Panc1 (cell line): ENCODE measurements around the gene HARBI1. TPM values are rescaled to one million over a fixed set of nuclear protein-coding genes. Genes with fewer than 3 reads are reported as not detected.

ENCODE experiments used
- ATAC-seq: fragments of 200-7000 bp; cut with Tn5 transposase; 2 replicates; pipeline ENCODE4 v1.9.1; 2020; ENCODE audit warnings: mild to moderate bottlenecking, moderate library complexity
- BruUV-seq: library from RNA; stranded (reverse); fragments of 400-500 nt; replicated peaks from 2 replicates; lab custom pipeline; 2021; lab: Mats Ljungman, UMichigan
- CTCF ChIA-PET: fragments of 300-600 bp; sonication (Branson Sonifier 250); formaldehyde crosslinking; loops from one replicate; lab custom pipeline; 2022; ENCODE audit warnings: antibody characterized with exemption; lab: Charles Lee
- POLR2A ChIA-PET: fragments of 300-600 bp; sonication (Branson Sonifier 250); formaldehyde crosslinking; loops from one replicate; lab custom pipeline; 2022; ENCODE audit warnings: antibody characterized with exemption; lab: Charles Lee
- DNase-seq: peaks from one replicate; pipeline ENCODE4 v3.0.0-alpha.2; 2010; ENCODE audit warnings: low read depth, low spot score
- H3K27ac ChIP-seq: 2 replicates; pipeline ENCODE4 v1.5.1; 2011; ENCODE audit warnings: mild to moderate bottlenecking, low read length, inconsistent platforms
- H3K27me3 ChIP-seq: fragments of 200-500 bp; sonication (Bioruptor generic); 2 replicates; pipeline ENCODE4 v1.6.0; 2014; ENCODE audit warnings: low read length, inconsistent platforms; ENCODE audit not compliant: control insufficient read depth, insufficient read depth
- H3K36me3 ChIP-seq: fragments of 200-500 bp; sonication (Bioruptor generic); 2 replicates; pipeline ENCODE4 v1.5.1; 2014; ENCODE audit warnings: inconsistent platforms, mild to moderate bottlenecking, low read length, moderate library complexity; ENCODE audit not compliant: control insufficient read depth, insufficient read depth
- H3K4me1 ChIP-seq: 2 replicates; pipeline ENCODE4 v1.5.1; 2011; ENCODE audit warnings: inconsistent platforms, mild to moderate bottlenecking, low read length, moderate library complexity; ENCODE audit not compliant: control insufficient read depth, insufficient read depth
- H3K4me3 ChIP-seq, 2 experiments: 2 replicates each; pipeline ENCODE4 v1.5.1; 2011 to 2012; ENCODE audit warnings: low read depth in 2 of 2, low read length in 2 of 2, mild to moderate bottlenecking in 2 of 2, inconsistent platforms in 1 of 2, moderate library complexity in 1 of 2
- H3K9me3 ChIP-seq: fragments of 200-500 bp; sonication (Bioruptor generic); 2 replicates; pipeline ENCODE4 v1.5.1; 2014; ENCODE audit warnings: low read depth, mild to moderate bottlenecking, inconsistent platforms, low read length, moderate library complexity; ENCODE audit not compliant: control insufficient read depth, insufficient read depth
- POLR2AphosphoS5 ChIP-seq: IDR thresholded peaks from 2 replicates; pipeline ENCODE4 v1.6.1; 2012; ENCODE audit warnings: mild to moderate bottlenecking, low read depth, low read length, moderate library complexity
- SIN3A ChIP-seq: IDR thresholded peaks from 2 replicates; pipeline ENCODE4 v1.6.1; 2012; ENCODE audit warnings: low read depth, mild to moderate bottlenecking, low read length, moderate library complexity, borderline replicate concordance; ENCODE audit not compliant: insufficient read depth
- TCF7L2 ChIP-seq: IDR thresholded peaks from 2 replicates; pipeline ENCODE4 v1.6.1; 2011; ENCODE audit warnings: mild to moderate bottlenecking, low read depth, low read length, inconsistent platforms
- in situ Hi-C: cut with HindIII; loops from 2 replicates; pipeline ENCODE4 v1.10.0; 2016; ENCODE audit warnings: low sequenced_read_pairs, low pct_unique_long_range_greater_than_20kb
- intact Hi-C: fragments of 100-400 bp; cut with micrococcal nuclease; formaldehyde crosslinking; loops from one replicate; pipeline ENCODE4 v1.10.0; 2022; ENCODE audit not compliant: unreplicated experiment
- total RNA-seq: library from RNA; stranded (reverse); gene quantifications from one replicate; pipeline ENCODE4 v1.2.1, GENCODE V29; 2021; ENCODE audit not compliant: unreplicated experiment
- TF ChIP-seq, protein P1 (sequence below): fragments of 450-650 bp; IDR thresholded peaks from 2 replicates; pipeline ENCODE4 v1.5.1; 2017; ENCODE audit warnings: mild to moderate bottlenecking
- TF ChIP-seq, protein P2 (sequence below), 2 experiments: IDR thresholded peaks; 2 replicates each; pipeline ENCODE4 v1.6.1; 2011 to 2012; ENCODE audit warnings: low read depth in 2 of 2, control low read depth in 1 of 2, low read length in 1 of 2, mild to moderate bottlenecking in 1 of 2, moderate library complexity in 1 of 2; ENCODE audit not compliant: insufficient read depth in 1 of 2

HARBI1 gene
- total RNA-seq, 1 experiment from 2014 or later = 6.4 TPM

DNA sequence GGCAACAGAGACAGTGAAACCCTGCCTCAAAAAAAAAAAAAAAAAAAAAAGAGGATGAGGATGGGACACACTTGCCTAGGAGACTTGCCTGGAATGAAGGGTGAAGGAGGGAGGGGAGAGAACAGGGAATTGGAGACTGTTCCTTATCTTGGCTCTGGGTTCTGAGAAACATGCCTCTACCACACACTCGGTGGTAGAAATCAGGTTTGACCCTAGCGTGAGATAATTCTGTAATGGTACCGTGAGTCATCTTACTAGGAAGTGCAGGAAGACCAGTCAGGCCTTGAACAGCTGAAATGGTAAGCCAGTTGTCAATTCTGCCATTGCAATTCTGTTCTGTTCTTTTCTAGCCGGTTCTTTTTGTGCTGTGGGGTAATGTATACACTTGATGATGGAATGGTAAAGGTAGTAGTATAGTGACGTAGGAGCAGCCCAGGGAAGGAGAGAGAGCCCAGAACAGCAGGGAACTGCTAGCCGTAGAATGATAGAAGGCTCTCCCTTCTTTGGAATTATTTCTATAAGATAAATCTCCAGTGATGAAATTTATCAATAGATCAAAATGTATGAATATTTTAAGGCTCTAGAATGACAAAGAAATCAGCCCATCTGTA lies 19.3 kb downstream of the HARBI1 start:
- DNase-seq (no peak), ATAC-seq (no peak)
- POLR2A ChIA-PET = no interaction called here
- H3K27ac ChIP-seq = no peak overlapping the region
- BruUV-seq = no TSS peak
- TF ChIP-seq POLR2AphosphoS5 (no peak), SIN3A (no peak), TCF7L2 (no peak)
- TF ChIP-seq, protein P1, sequence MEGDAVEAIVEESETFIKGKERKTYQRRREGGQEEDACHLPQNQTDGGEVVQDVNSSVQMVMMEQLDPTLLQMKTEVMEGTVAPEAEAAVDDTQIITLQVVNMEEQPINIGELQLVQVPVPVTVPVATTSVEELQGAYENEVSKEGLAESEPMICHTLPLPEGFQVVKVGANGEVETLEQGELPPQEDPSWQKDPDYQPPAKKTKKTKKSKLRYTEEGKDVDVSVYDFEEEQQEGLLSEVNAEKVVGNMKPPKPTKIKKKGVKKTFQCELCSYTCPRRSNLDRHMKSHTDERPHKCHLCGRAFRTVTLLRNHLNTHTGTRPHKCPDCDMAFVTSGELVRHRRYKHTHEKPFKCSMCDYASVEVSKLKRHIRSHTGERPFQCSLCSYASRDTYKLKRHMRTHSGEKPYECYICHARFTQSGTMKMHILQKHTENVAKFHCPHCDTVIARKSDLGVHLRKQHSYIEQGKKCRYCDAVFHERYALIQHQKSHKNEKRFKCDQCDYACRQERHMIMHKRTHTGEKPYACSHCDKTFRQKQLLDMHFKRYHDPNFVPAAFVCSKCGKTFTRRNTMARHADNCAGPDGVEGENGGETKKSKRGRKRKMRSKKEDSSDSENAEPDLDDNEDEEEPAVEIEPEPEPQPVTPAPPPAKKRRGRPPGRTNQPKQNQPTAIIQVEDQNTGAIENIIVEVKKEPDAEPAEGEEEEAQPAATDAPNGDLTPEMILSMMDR = no peak
- TF ChIP-seq, protein P2, sequence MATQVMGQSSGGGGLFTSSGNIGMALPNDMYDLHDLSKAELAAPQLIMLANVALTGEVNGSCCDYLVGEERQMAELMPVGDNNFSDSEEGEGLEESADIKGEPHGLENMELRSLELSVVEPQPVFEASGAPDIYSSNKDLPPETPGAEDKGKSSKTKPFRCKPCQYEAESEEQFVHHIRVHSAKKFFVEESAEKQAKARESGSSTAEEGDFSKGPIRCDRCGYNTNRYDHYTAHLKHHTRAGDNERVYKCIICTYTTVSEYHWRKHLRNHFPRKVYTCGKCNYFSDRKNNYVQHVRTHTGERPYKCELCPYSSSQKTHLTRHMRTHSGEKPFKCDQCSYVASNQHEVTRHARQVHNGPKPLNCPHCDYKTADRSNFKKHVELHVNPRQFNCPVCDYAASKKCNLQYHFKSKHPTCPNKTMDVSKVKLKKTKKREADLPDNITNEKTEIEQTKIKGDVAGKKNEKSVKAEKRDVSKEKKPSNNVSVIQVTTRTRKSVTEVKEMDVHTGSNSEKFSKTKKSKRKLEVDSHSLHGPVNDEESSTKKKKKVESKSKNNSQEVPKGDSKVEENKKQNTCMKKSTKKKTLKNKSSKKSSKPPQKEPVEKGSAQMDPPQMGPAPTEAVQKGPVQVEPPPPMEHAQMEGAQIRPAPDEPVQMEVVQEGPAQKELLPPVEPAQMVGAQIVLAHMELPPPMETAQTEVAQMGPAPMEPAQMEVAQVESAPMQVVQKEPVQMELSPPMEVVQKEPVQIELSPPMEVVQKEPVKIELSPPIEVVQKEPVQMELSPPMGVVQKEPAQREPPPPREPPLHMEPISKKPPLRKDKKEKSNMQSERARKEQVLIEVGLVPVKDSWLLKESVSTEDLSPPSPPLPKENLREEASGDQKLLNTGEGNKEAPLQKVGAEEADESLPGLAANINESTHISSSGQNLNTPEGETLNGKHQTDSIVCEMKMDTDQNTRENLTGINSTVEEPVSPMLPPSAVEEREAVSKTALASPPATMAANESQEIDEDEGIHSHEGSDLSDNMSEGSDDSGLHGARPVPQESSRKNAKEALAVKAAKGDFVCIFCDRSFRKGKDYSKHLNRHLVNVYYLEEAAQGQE (IDR thresholded peaks at IDR 0.05; ENCODE audit: insufficient read depth in 1 of 2, low read depth in 2 of 2, low read length in 1 of 2) = no peak
- CTCF ChIA-PET = no interaction called here
- in situ Hi-C loops (no loop called here), intact Hi-C loops (no loop called here)
- H3K9me3 ChIP-seq = no peaks in the 10 kb centered on the region
- no peak overlapping the region for H3K4me3 ChIP-seq
- H3K27me3 ChIP-seq = no peaks in the 10 kb centered on the region
- peaks cover 10% of the 10 kb centered on the region for H3K4me1 ChIP-seq
- H3K36me3 ChIP-seq = no peaks in the 10 kb centered on the region; the same call in 1 of the 2 replicates

DNA sequence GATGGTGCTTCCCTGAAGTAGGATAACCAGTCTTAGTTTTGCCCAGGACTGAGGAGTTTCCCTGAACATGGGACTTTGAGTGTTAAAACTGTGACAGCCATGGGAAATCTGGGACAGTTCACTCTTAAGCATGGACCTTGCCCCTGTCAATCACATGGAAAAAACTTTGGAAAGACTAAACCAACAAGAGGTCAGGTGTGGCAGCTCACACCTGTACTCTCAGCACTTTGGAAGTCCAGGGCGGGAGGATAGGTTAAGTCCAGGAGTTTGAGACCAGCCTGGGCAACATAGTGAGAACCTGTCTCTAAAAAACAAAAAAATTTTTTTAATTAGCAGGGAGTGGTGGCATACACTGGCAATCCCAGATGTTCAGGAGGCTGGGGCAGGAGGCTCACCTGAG lies 19.9 kb downstream of the HARBI1 start:
- H3K27me3 ChIP-seq = no peaks in the 10 kb centered on the region
- no peak overlapping the region for H3K4me3 ChIP-seq
- intact Hi-C loops (no loop called here), in situ Hi-C loops (no loop called here)
- H3K36me3 ChIP-seq = no peaks in the 10 kb centered on the region; the same call in 1 of the 2 replicates
- DNase-seq (no peak), ATAC-seq (no peak)
- BruUV-seq = no TSS peak
- POLR2A ChIA-PET = no interaction called here
- H3K27ac ChIP-seq = no peak overlapping the region
- CTCF ChIA-PET = no interaction called here
- no peak for TF ChIP-seq POLR2AphosphoS5
- peaks cover 11% of the 10 kb centered on the region for H3K4me1 ChIP-seq
- H3K9me3 ChIP-seq = no peaks in the 10 kb centered on the region

DNA sequence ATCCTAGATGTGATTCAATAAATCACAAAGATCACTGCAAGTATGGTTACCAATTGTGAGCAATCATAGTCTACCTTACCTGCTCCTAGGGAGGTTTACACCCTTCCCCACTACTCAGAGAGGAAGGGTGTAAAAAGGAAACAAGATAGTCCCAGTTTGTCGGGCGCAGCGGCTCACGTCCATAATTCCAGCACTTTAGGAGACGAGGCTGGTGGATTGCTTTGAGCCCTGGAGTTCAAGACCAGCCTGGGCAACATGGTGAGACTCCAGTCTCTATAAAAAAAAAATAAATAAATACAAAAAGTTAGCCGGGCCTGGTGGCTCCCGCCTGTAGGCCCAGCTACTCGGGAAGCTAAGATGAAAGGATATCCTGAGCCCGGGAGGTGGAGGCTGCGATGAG lies 22.2 kb downstream of the HARBI1 start:
- CTCF ChIA-PET = interaction anchor here (0.6 kb wide), 1 partner anchor 461 kb away, joined by 3 read pairs; no protein-coding TSS in a partner anchor
- no TSS peak for BruUV-seq
- intact Hi-C loops = no loop called here

More for the DNA sequence above, 22.2 kb downstream of the HARBI1 start:
- in situ Hi-C loops = no loop called here
- ATAC-seq (no peak), DNase-seq (no peak)
- H3K36me3 ChIP-seq = no peaks in the 10 kb centered on the region; the same call in 1 of the 2 replicates
- H3K27ac ChIP-seq = peak overlapping the region; percentile 97
- H3K4me3 ChIP-seq = peak overlapping the region in 1 of 2 experiments; percentile 89; a peak in 2 of 4 replicates
- peaks cover 25% of the 10 kb centered on the region for H3K4me1 ChIP-seq
- TF ChIP-seq TCF7L2 (no peak), SIN3A (no peak), POLR2AphosphoS5 (no peak)
- TF ChIP-seq, protein P2 (IDR thresholded peaks at IDR 0.05; ENCODE audit: insufficient read depth in 1 of 2, low read depth in 2 of 2, low read length in 1 of 2) = no peak
- TF ChIP-seq, protein P1 = no peak
- H3K27me3 ChIP-seq = no peaks in the 10 kb centered on the region
- POLR2A ChIA-PET = no interaction called here
- no peaks in the 10 kb centered on the region for H3K9me3 ChIP-seq
